ENCODE measurements around the gene CTSF. TPM values are rescaled to one million over a fixed set of nuclear protein-coding genes. Genes with fewer than 3 reads are reported as not detected.
"Not testable (repeated sequence)": the region's sequence is repeated elsewhere in the genome, so short reads cannot be mapped to it uniquely, and the experiment has no call there.

The CTSF gene
- total and polyA plus RNA-seq, 5 donors from 2014 or later = 6.9 to 28.6 (median 17.6) TPM

GRCh38 chr11:66586136-66586535 is 17.7 kb upstream of the CTSF start:
- peaks cover 4% of the 10 kb centered on the region for H3K27me3 Mint-ChIP-seq
- H3K36me3 Mint-ChIP-seq = no peaks in the 10 kb centered on the region
- H3K36me3 ChIP-seq (ENCODE audit: control insufficient read depth, insufficient read depth, low read length) = no peaks in the 10 kb centered on the region
- peaks cover 0 to 8% (median 0%) of the 10 kb centered on the region in 7 donors for H3K9me3 Mint-ChIP-seq
- H3K27ac ChIP-seq (ENCODE audit: insufficient read depth, low read length, poor library complexity, severe bottlenecking) = no peak overlapping the region
- no peak for ATAC-seq (ENCODE audit: low read depth in 2 of 2)
- H3K4me1 Mint-ChIP-seq = no peaks in the 10 kb centered on the region
- H3K9me3 ChIP-seq (ENCODE audit: control insufficient read depth in 2 of 2, low read length in 2 of 2) = peaks cover 0 to 10% of the 10 kb centered on the region in 2 experiments
- H3K4me3 ChIP-seq (ENCODE audit: low read depth, low read length) = no peak overlapping the region
- no peak for DNase-seq
- no peak overlapping the region for H3K27ac Mint-ChIP-seq
- H3K4me1 ChIP-seq (ENCODE audit: control insufficient read depth, insufficient read depth, low read length, poor library complexity, severe bottlenecking) = no peaks in the 10 kb centered on the region
- no peaks in the 10 kb centered on the region for H3K27me3 ChIP-seq (ENCODE audit: control insufficient read depth, insufficient read depth, low read length)
- no peak overlapping the region for H3K4me3 Mint-ChIP-seq

- not testable (repeated sequence) for H3K27ac ChIP-seq (ENCODE audit: insufficient read depth, low read length, poor library complexity, severe bottlenecking); H3K4me3 ChIP-seq (ENCODE audit: low read depth, low read length); H3K4me1 ChIP-seq (ENCODE audit: control insufficient read depth, insufficient read depth, low read length, poor library complexity, severe bottlenecking); H3K4me1 Mint-ChIP-seq; H3K27me3 ChIP-seq (ENCODE audit: control insufficient read depth, insufficient read depth, low read length); H3K9me3 ChIP-seq (ENCODE audit: control insufficient read depth in 2 of 2, low read length in 2 of 2); DNase-seq; H3K9me3 Mint-ChIP-seq; H3K36me3 ChIP-seq (ENCODE audit: control insufficient read depth, insufficient read depth, low read length); H3K27me3 Mint-ChIP-seq; H3K36me3 Mint-ChIP-seq; H3K27ac Mint-ChIP-seq; H3K4me3 Mint-ChIP-seq; ATAC-seq (ENCODE audit: low read depth in 2 of 2)
Observed at GRCh38 chr11:66585447-66585846, 17.0 kb upstream of the CTSF start.

- not testable (repeated sequence) for H3K4me1 Mint-ChIP-seq; H3K9me3 Mint-ChIP-seq; H3K36me3 Mint-ChIP-seq; H3K36me3 ChIP-seq (ENCODE audit: control insufficient read depth, insufficient read depth, low read length); H3K27ac ChIP-seq (ENCODE audit: insufficient read depth, low read length, poor library complexity, severe bottlenecking); H3K27ac Mint-ChIP-seq; H3K4me3 ChIP-seq (ENCODE audit: low read depth, low read length); H3K4me1 ChIP-seq (ENCODE audit: control insufficient read depth, insufficient read depth, low read length, poor library complexity, severe bottlenecking); H3K9me3 ChIP-seq (ENCODE audit: control insufficient read depth in 2 of 2, low read length in 2 of 2); DNase-seq; H3K27me3 ChIP-seq (ENCODE audit: control insufficient read depth, insufficient read depth, low read length); ATAC-seq (ENCODE audit: low read depth in 2 of 2); H3K4me3 Mint-ChIP-seq
- peaks cover 17% of the 10 kb centered on the region for H3K27me3 Mint-ChIP-seq
Observed at GRCh38 chr11:66582565-66583147, 14.2 kb upstream of the CTSF start.

GRCh38 chr11:66581261-66581660 is 12.9 kb upstream of the CTSF start:
- Histone ChIP-seq H3K36me3 (ENCODE audit: control insufficient read depth, insufficient read depth, low read length) (no peaks in the 10 kb centered on the region), H3K9me3 (ENCODE audit: control insufficient read depth in 2 of 2, low read length in 2 of 2) (peaks cover 0 to 10% of the 10 kb centered on the region in 2 experiments), H3K4me1 (ENCODE audit: control insufficient read depth, insufficient read depth, low read length, poor library complexity, severe bottlenecking) (peaks cover 4% of the 10 kb centered on the region), H3K27me3 (ENCODE audit: control insufficient read depth, insufficient read depth, low read length) (no peaks in the 10 kb centered on the region), H3K27ac (ENCODE audit: insufficient read depth, low read length, poor library complexity, severe bottlenecking) (no peak overlapping the region), H3K4me3 (ENCODE audit: low read depth, low read length) (no peak overlapping the region)
- Mint-ChIP-seq H3K27ac (no peak overlapping the region), H3K36me3 (no peaks in the 10 kb centered on the region), H3K27me3 (peaks cover 18% of the 10 kb centered on the region), H3K4me1 (peaks cover 0 to 8% (median 0%) of the 10 kb centered on the region in 4 donors), H3K9me3 (peaks cover 0 to 8% (median 0%) of the 10 kb centered on the region in 7 donors), H3K4me3 (no peak overlapping the region)
- DNase-seq = no peak
- no peak for ATAC-seq (ENCODE audit: low read depth in 2 of 2)

GRCh38 chr11:66580803-66581202 is 12.4 kb upstream of the CTSF start:
- DNase-seq (no peak), ATAC-seq (ENCODE audit: low read depth in 2 of 2) (no peak)
- Histone ChIP-seq H3K9me3 (ENCODE audit: control insufficient read depth in 2 of 2, low read length in 2 of 2) (peaks cover 0 to 10% of the 10 kb centered on the region in 2 experiments), H3K36me3 (ENCODE audit: control insufficient read depth, insufficient read depth, low read length) (no peaks in the 10 kb centered on the region), H3K27ac (ENCODE audit: insufficient read depth, low read length, poor library complexity, severe bottlenecking) (no peak overlapping the region), H3K27me3 (ENCODE audit: control insufficient read depth, insufficient read depth, low read length) (no peaks in the 10 kb centered on the region), H3K4me3 (ENCODE audit: low read depth, low read length) (no peak overlapping the region), H3K4me1 (ENCODE audit: control insufficient read depth, insufficient read depth, low read length, poor library complexity, severe bottlenecking) (peaks cover 4% of the 10 kb centered on the region)
- peaks cover 0 to 8% (median 0%) of the 10 kb centered on the region in 4 donors for H3K4me1 Mint-ChIP-seq
- H3K27me3 Mint-ChIP-seq = peaks cover 22% of the 10 kb centered on the region
- H3K9me3 Mint-ChIP-seq = peaks cover 0 to 8% (median 0%) of the 10 kb centered on the region in 7 donors
- H3K27ac Mint-ChIP-seq = no peak overlapping the region
- no peak overlapping the region for H3K4me3 Mint-ChIP-seq
- H3K36me3 Mint-ChIP-seq = no peaks in the 10 kb centered on the region

GRCh38 chr11:66579017-66579606 is 10.7 kb upstream of the CTSF start:
- peaks cover 0 to 8% (median 0%) of the 10 kb centered on the region in 4 donors for H3K4me1 Mint-ChIP-seq
- H3K27me3 ChIP-seq (ENCODE audit: control insufficient read depth, insufficient read depth, low read length) = no peaks in the 10 kb centered on the region
- no peak overlapping the region for H3K4me3 Mint-ChIP-seq

GRCh38 chr11:66570850-66571180 is 2.4 kb upstream of the CTSF start:
- no peak overlapping the region for H3K27ac ChIP-seq (ENCODE audit: insufficient read depth, low read length, poor library complexity, severe bottlenecking)
- Mint-ChIP-seq H3K9me3 (peaks cover 0 to 4% (median 0%) of the 10 kb centered on the region in 7 donors), H3K4me1 (peaks cover 0 to 13% (median 1%) of the 10 kb centered on the region in 4 donors), H3K27me3 (peaks cover 37% of the 10 kb centered on the region), H3K36me3 (no peaks in the 10 kb centered on the region), H3K27ac (peak overlapping the region in 1 of 3 donors; percentile 23), H3K4me3 (no peak overlapping the region)
- DNase-seq (no peak), ATAC-seq (ENCODE audit: low read depth in 2 of 2) (no peak)
- H3K9me3 ChIP-seq (ENCODE audit: control insufficient read depth in 2 of 2, low read length in 2 of 2) = no peaks in the 10 kb centered on the region
- no peak overlapping the region for H3K4me3 ChIP-seq (ENCODE audit: low read depth, low read length)
- no peaks in the 10 kb centered on the region for H3K36me3 ChIP-seq (ENCODE audit: control insufficient read depth, insufficient read depth, low read length)
- peaks cover 12% of the 10 kb centered on the region for H3K4me1 ChIP-seq (ENCODE audit: control insufficient read depth, insufficient read depth, low read length, poor library complexity, severe bottlenecking)
- H3K27me3 ChIP-seq (ENCODE audit: control insufficient read depth, insufficient read depth, low read length) = no peaks in the 10 kb centered on the region

More at GRCh38 chr11:66579017-66579606, 10.7 kb upstream of the CTSF start:
- Mint-ChIP-seq H3K27ac (peak overlapping the region in 1 of 3 donors; percentile 52), H3K36me3 (no peaks in the 10 kb centered on the region), H3K9me3 (peaks cover 0 to 8% (median 0%) of the 10 kb centered on the region in 7 donors), H3K27me3 (peaks cover 39% of the 10 kb centered on the region)
- Histone ChIP-seq H3K4me1 (ENCODE audit: control insufficient read depth, insufficient read depth, low read length, poor library complexity, severe bottlenecking) (peaks cover 4% of the 10 kb centered on the region), H3K36me3 (ENCODE audit: control insufficient read depth, insufficient read depth, low read length) (no peaks in the 10 kb centered on the region), H3K9me3 (ENCODE audit: control insufficient read depth in 2 of 2, low read length in 2 of 2) (peaks cover 0 to 10% of the 10 kb centered on the region in 2 experiments), H3K4me3 (ENCODE audit: low read depth, low read length) (no peak overlapping the region), H3K27ac (ENCODE audit: insufficient read depth, low read length, poor library complexity, severe bottlenecking) (no peak overlapping the region)
- DNase-seq = peak; percentile 53 to 64 (median 63)
- peak; percentile 57 to 60 for ATAC-seq (ENCODE audit: low read depth in 2 of 2)

Measured in CD4-positive, CD25-positive, alpha-beta regulatory T cell (primary cell).